GM06990 (cell line): ENCODE results near the gene ZPBP2.

Experiments
- DNase-seq: peaks from one replicate; pipeline ENCODE4 v3.0.0-alpha.2; 2011; ENCODE audit not compliant: insufficient read length; ENCODE audit errors: extremely low read depth
- H3K27me3 ChIP-seq: replicated peaks from 2 replicates; pipeline ENCODE4 v1.6.0; 2011; ENCODE audit warnings: low read length; ENCODE audit not compliant: control insufficient read depth, insufficient read depth
- H3K36me3 ChIP-seq: 2 replicates; pipeline ENCODE4 v1.5.1; 2011; ENCODE audit warnings: low read length; ENCODE audit not compliant: control insufficient read depth, insufficient read depth
- H3K4me3 ChIP-seq: replicated peaks from 2 replicates; pipeline ENCODE4 v1.5.1; 2011; ENCODE audit warnings: low read depth, mild to moderate bottlenecking, control low read depth, low read length
- CTCF ChIP-seq: IDR thresholded peaks from 2 replicates; pipeline ENCODE4 v1.5.1; 2011; ENCODE audit warnings: low read length, control low read depth, mild to moderate bottlenecking, inconsistent platforms; ENCODE audit not compliant: insufficient read depth, poor library complexity, severe bottlenecking

The ZPBP2 gene

GRCh38 chr17:39924691-39925055, 56.7 kb downstream of the ZPBP2 start:
- no peak overlapping the region for H3K4me3 ChIP-seq
- H3K27me3 ChIP-seq: no peaks in the 10 kb centered on the region
- TF ChIP-seq CTCF: no peak
- DNase-seq: no peak
- H3K36me3 ChIP-seq: peaks cover 28% of the 10 kb centered on the region

- Histone ChIP-seq H3K27me3 (no peaks in the 10 kb centered on the region), H3K36me3 (peaks cover 26% of the 10 kb centered on the region), H3K4me3 (peak overlapping the region; percentile 91)
- DNase-seq: no peak
- no peak for TF ChIP-seq CTCF
Observed at GRCh38 chr17:39925282-39926134, 57.5 kb downstream of the ZPBP2 start.

- no peak for DNase-seq
Observed at GRCh38 chr17:39926135-39926587, 58.2 kb downstream of the ZPBP2 start.

GRCh38 chr17:39926588-39927100, 58.6 kb downstream of the ZPBP2 start:
- H3K27me3 ChIP-seq: no peaks in the 10 kb centered on the region
- H3K36me3 ChIP-seq: peaks cover 25% of the 10 kb centered on the region
- DNase-seq: peak; percentile 48
- H3K4me3 ChIP-seq: peak overlapping the region; percentile 91
- no peak for TF ChIP-seq CTCF

More at GRCh38 chr17:39926135-39926587, 58.2 kb downstream of the ZPBP2 start:
- peak overlapping the region; percentile 91 for H3K4me3 ChIP-seq
- no peaks in the 10 kb centered on the region for H3K27me3 ChIP-seq
- peaks cover 26% of the 10 kb centered on the region for H3K36me3 ChIP-seq
- TF ChIP-seq CTCF: no peak
